Measurements from ENCODE around the gene GALNT18. TPM values are rescaled to one million over a fixed set of nuclear protein-coding genes. Genes with fewer than 3 reads are reported as not detected.

GALNT18 gene
- total and polyA plus RNA-seq, 2 of the 4 experiments (the other 2 are of a cell fraction) = 9.5 to 11.3 TPM

- H2BK120ac ChIP-seq (ENCODE audit: low read depth, low read length) = no peak overlapping the region
- H2AFZ ChIP-seq (replicated peaks; ENCODE audit: low read length, poor library complexity) = no peak overlapping the region
- no peak overlapping the region for H3K4me3 ChIP-seq (ENCODE audit: insufficient read depth, low read depth, low read length)
- no peaks in the 10 kb centered on the region for H3K79me1 ChIP-seq (ENCODE audit: low read depth in 1 of 2, low read length in 2 of 2)
- ATAC-seq (ENCODE audit: low read depth) = no peak
- no peak for DNase-seq
- dilution Hi-C loops (cut with HindIII; ENCODE audit: low sequenced_read_pairs, unreplicated experiment) (no loop called here), in situ Hi-C loops (cut with MboI; ENCODE audit: low sequenced_read_pairs) (no loop called here), intact Hi-C loops (cut with micrococcal nuclease) (no loop called here)
- H4K91ac ChIP-seq (ENCODE audit: insufficient read depth, low read depth, low read length) = no peak overlapping the region
- no peak overlapping the region for H3K56ac ChIP-seq (ENCODE audit: extremely low read depth, insufficient read depth, low read length)
- no peak overlapping the region for H3K9ac ChIP-seq (ENCODE audit: low read depth, low read length)
- no peak overlapping the region for H3K4ac ChIP-seq (ENCODE audit: low read depth, low read length)
- TF ChIP-seq MAFK (IDR thresholded peaks at IDR 0.05; ENCODE audit: low read depth, low read length) (no peak), ELK1 (IDR thresholded peaks at IDR 0.05; ENCODE audit: borderline replicate concordance, low read depth, low read length) (no peak), POLR2A (IDR thresholded peaks at IDR 0.05; ENCODE audit: low read depth, low read length) (no peak), CTCF (conservative IDR thresholded peaks at IDR 0.05; ENCODE audit: low read depth, low read length) (no peak), MAZ (IDR thresholded peaks at IDR 0.05; ENCODE audit: borderline replicate concordance, low read depth, low read length) (no peak), MXI1 (IDR thresholded peaks at IDR 0.05; ENCODE audit: borderline replicate concordance, low read depth, low read length) (no peak), SMC3 (IDR thresholded peaks at IDR 0.05; ENCODE audit: low read depth, low read length) (no peak), RAD21 (IDR thresholded peaks at IDR 0.05; ENCODE audit: low read length) (no peak), USF2 (IDR thresholded peaks at IDR 0.05; ENCODE audit: low read depth, low read length) (no peak)
- H3K4me2 ChIP-seq (ENCODE audit: low read depth, low read length) = no peak overlapping the region
- no peak overlapping the region for H3K27ac ChIP-seq (ENCODE audit: insufficient read depth, low read length)
- H3K36me3 ChIP-seq (ENCODE audit: control insufficient read depth, insufficient read depth, low read length) = no peaks in the 10 kb centered on the region
- no peak overlapping the region for H4K8ac ChIP-seq (ENCODE audit: low read depth in 2 of 2, low read length in 2 of 2)
- BruUV-seq (replicated peaks) = no TSS peak
- no peaks in the 10 kb centered on the region for H3K9me3 ChIP-seq (ENCODE audit: control insufficient read depth, insufficient read depth, low read length)
- no peak overlapping the region for H2BK20ac ChIP-seq (ENCODE audit: low read depth, low read length)
- no peak overlapping the region for H4K5ac ChIP-seq (ENCODE audit: low read depth, low read length)
- CTCF ChIA-PET = no interaction called here
- no peak overlapping the region for H3K18ac ChIP-seq (ENCODE audit: low read depth, low read length)
- no peak overlapping the region for H2BK15ac ChIP-seq (ENCODE audit: low read depth, low read length)
- no peak overlapping the region for H3K23ac ChIP-seq (ENCODE audit: low read depth, low read length)
- peaks cover 2% of the 10 kb centered on the region for H3K27me3 ChIP-seq (ENCODE audit: control insufficient read depth, insufficient read depth, low read length)
- no peaks in the 10 kb centered on the region for H3K9me1 ChIP-seq (ENCODE audit: insufficient read depth, low read length)
- no peak overlapping the region for H3K14ac ChIP-seq (replicated peaks; ENCODE audit: low read depth, low read length)
- POLR2A ChIA-PET (ENCODE audit: unreplicated experiment) = no interaction called here
- WGBS, 2 experiments (ENCODE audit: extremely low coverage in 2 of 2, insufficient read length in 1 of 2) = 64% methylated on average over 5 of the region's 6 CpGs; no CpG with 5 or more reads in 1 of the 2 experiments
- H2AK9ac ChIP-seq (replicated peaks; ENCODE audit: low read depth, low read length, poor library complexity) = no peak overlapping the region
- peaks cover 6% of the 10 kb centered on the region; the same call in 1 of the 2 replicates for H3K4me1 ChIP-seq (ENCODE audit: control insufficient read depth, insufficient read depth, low read length)
- no peak overlapping the region for H2BK5ac ChIP-seq (ENCODE audit: low read depth, low read length, poor library complexity, severe bottlenecking)
- no peak overlapping the region for H2AK5ac ChIP-seq (ENCODE audit: low read depth, low read length)
- no peaks in the 10 kb centered on the region for H4K20me1 ChIP-seq (ENCODE audit: insufficient read depth, low read length)
Observed at GRCh38 chr11:11535611-11536010, 86.2 kb downstream of the GALNT18 start.

All from IMR-90 (cell line).